Nephron progenitor cell (in vitro differentiated cells): ENCODE data around the gene KIF20B.
A peak's percentile ranks its signal among the peaks of the same experiment; 100 is the strongest.

ENCODE experiments used
- DNase-seq: peaks from one replicate; pipeline ENCODE4 v3.0.0; 2021
- H3K27ac Mint-ChIP-seq: 2 replicates; pipeline ENCODE4 v1.8.0; 2021; ENCODE audit warnings: mild to moderate bottlenecking, moderate library complexity, mixed read lengths
- H3K27me3 Mint-ChIP-seq: 2 replicates; pipeline ENCODE4 v1.8.0; 2021; ENCODE audit warnings: mild to moderate bottlenecking, low read depth, mixed read lengths; ENCODE audit not compliant: poor library complexity
- H3K36me3 Mint-ChIP-seq: 2 replicates; pipeline ENCODE4 v1.8.0; 2021; ENCODE audit warnings: low read depth, mixed read lengths
- H3K4me1 Mint-ChIP-seq: 2 replicates; pipeline ENCODE4 v1.8.0; 2021; ENCODE audit warnings: mixed read lengths
- H3K4me3 Mint-ChIP-seq: 2 replicates; pipeline ENCODE4 v1.8.0; 2021; ENCODE audit warnings: mild to moderate bottlenecking, moderate library complexity, mixed read lengths
- H3K9me3 Mint-ChIP-seq: 2 replicates; pipeline ENCODE4 v1.8.0; 2021; ENCODE audit warnings: mild to moderate bottlenecking, moderate library complexity, mixed read lengths
- TF ChIP-seq, protein P1 (sequence below): fragments of 200-600 bp; sonication (generic); IDR thresholded peaks from 2 replicates; pipeline ENCODE4 v1.5.0; 2021; ENCODE audit warnings: antibody characterized with exemption

The KIF20B gene

DNA sequence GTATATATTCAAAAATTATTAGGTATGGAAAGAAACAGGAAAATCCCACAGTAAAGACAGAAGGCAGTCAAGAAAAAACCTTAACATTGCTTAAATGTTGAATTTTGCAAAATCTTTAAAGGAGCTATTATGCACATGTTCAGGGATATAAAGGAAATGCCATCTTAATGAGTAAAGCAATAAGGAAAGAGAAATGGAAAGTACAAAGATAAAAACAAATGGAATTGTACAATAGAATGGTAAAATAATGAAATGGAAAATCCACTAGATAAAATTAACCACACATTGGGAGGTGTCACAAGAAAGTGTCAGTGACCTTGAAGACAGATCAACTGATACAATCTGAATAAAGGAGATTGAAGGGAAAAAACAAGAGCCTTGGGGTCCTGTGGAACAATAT lies 82.0 kb downstream of the KIF20B start:
- DNase-seq, result no peak
- Mint-ChIP-seq H3K4me3 (no peak overlapping the region), H3K36me3 (peaks cover 27% of the 10 kb centered on the region), H3K27me3 (no peaks in the 10 kb centered on the region), H3K27ac (no peak overlapping the region), H3K9me3 (no peaks in the 10 kb centered on the region), H3K4me1 (no peaks in the 10 kb centered on the region)
- TF ChIP-seq, protein P1, sequence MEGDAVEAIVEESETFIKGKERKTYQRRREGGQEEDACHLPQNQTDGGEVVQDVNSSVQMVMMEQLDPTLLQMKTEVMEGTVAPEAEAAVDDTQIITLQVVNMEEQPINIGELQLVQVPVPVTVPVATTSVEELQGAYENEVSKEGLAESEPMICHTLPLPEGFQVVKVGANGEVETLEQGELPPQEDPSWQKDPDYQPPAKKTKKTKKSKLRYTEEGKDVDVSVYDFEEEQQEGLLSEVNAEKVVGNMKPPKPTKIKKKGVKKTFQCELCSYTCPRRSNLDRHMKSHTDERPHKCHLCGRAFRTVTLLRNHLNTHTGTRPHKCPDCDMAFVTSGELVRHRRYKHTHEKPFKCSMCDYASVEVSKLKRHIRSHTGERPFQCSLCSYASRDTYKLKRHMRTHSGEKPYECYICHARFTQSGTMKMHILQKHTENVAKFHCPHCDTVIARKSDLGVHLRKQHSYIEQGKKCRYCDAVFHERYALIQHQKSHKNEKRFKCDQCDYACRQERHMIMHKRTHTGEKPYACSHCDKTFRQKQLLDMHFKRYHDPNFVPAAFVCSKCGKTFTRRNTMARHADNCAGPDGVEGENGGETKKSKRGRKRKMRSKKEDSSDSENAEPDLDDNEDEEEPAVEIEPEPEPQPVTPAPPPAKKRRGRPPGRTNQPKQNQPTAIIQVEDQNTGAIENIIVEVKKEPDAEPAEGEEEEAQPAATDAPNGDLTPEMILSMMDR, result no peak

DNA sequence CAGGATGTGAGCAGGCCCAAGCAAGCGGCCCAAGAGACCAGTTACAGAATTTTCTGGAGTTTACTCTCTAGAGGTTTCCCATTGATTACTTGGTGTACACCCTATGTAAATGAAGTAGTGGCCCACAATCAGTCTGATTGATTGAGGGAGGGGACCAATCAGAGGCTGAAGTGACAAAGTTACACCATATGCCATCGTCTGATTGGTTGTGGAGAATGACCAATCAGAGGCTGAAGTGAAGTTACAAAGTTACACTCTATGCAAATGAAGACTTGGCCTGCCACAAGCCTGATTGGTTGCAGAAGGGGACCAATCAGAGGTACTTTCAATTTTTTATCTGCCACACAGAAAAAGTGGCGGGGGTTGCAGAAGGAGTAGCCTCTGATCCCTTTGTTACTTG lies 83.7 kb downstream of the KIF20B start:
- H3K36me3 Mint-ChIP-seq, result peaks cover 10% of the 10 kb centered on the region
- H3K4me3 Mint-ChIP-seq, result no peak overlapping the region
- DNase-seq, result no peak
- no peaks in the 10 kb centered on the region for H3K9me3 Mint-ChIP-seq
- no peaks in the 10 kb centered on the region for H3K27me3 Mint-ChIP-seq
- H3K27ac Mint-ChIP-seq, result no peak overlapping the region
- TF ChIP-seq, protein P1, result no peak
- H3K4me1 Mint-ChIP-seq, result no peaks in the 10 kb centered on the region

GRCh38 chr10:89789188-89789877 lies 87.9 kb downstream of the KIF20B start:
- Mint-ChIP-seq H3K36me3 (peaks cover 6% of the 10 kb centered on the region), H3K4me1 (no peaks in the 10 kb centered on the region), H3K9me3 (no peaks in the 10 kb centered on the region), H3K4me3 (no peak overlapping the region), H3K27me3 (no peaks in the 10 kb centered on the region), H3K27ac (no peak overlapping the region)
- no peak for DNase-seq
- TF ChIP-seq, protein P1, result no peak

DNA sequence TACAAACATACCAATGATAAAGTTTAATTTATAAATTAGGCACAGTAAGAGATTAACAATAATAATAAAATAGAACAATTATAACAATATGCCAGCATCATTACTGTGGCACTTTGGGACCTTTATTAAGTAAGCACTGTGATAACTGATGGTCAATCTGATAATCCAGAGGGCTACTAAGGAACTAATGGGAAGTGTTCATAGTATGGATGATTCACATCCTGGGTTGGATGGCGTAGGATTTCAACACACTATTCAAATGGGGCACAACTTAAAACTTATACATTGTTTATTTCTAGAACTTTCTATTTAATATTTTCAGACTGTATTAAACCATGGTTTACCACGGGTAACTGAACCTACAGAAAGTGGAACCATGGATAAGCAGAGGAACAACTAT lies 90.8 kb downstream of the KIF20B start:
- H3K4me3 Mint-ChIP-seq, result no peak overlapping the region
- no peaks in the 10 kb centered on the region for H3K9me3 Mint-ChIP-seq
- H3K27ac Mint-ChIP-seq, result no peak overlapping the region
- no peaks in the 10 kb centered on the region for H3K27me3 Mint-ChIP-seq
- no peak for DNase-seq
- H3K4me1 Mint-ChIP-seq, result peaks cover 5% of the 10 kb centered on the region
- TF ChIP-seq, protein P1, result no peak
- H3K36me3 Mint-ChIP-seq, result no peaks in the 10 kb centered on the region

DNA sequence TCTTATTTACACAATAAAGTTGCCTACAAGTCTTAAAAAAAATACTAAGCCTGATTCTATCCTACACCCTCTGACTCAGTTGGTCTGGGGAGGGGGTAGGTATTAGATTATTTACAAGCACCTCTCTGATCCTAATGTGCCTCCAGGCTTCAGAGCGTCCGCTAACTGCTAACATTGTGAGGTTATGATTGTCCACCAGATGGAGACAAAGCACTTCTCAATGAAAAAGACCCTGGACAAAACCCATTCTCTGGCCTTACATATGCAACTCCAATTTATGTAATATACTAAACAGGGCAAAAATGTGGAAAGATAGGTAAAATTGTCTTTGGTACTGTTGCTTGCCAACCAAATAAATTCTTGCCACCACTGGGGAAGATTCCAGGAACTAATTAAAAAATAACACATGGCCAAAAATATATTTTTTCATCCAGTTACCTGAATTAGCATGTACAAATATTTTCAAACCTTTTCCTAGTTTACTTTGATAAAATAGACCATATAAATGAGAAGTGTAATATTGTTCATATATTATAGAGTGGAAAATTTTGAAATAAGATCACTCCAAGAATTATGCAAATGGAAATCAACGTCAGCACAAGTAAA lies 92.4 kb downstream of the KIF20B start:
- peak; percentile 43 for DNase-seq
- Mint-ChIP-seq H3K27me3 (no peaks in the 10 kb centered on the region), H3K4me3 (no peak overlapping the region), H3K36me3 (no peaks in the 10 kb centered on the region), H3K4me1 (peaks cover 5% of the 10 kb centered on the region), H3K9me3 (no peaks in the 10 kb centered on the region), H3K27ac (no peak overlapping the region)
- TF ChIP-seq, protein P1, result peak; percentile 82

- Mint-ChIP-seq H3K36me3 (no peaks in the 10 kb centered on the region), H3K4me1 (peaks cover 5% of the 10 kb centered on the region)
Measured at GRCh38 chr10:89795840-89796239, 94.5 kb downstream of the KIF20B start.

More at GRCh38 chr10:89795840-89796239, 94.5 kb downstream of the KIF20B start:
- TF ChIP-seq, protein P1, result no peak
- Mint-ChIP-seq H3K27ac (no peak overlapping the region), H3K9me3 (no peaks in the 10 kb centered on the region), H3K27me3 (no peaks in the 10 kb centered on the region), H3K4me3 (no peak overlapping the region)
- DNase-seq, result no peak
